ENCODE data around the gene CD302. TPM values are rescaled to one million over a fixed set of nuclear protein-coding genes. Genes with fewer than 3 reads are reported as not detected.

Gene CD302
- total RNA-seq, 1 experiment from 2014 or later = 0.68 TPM

DNA sequence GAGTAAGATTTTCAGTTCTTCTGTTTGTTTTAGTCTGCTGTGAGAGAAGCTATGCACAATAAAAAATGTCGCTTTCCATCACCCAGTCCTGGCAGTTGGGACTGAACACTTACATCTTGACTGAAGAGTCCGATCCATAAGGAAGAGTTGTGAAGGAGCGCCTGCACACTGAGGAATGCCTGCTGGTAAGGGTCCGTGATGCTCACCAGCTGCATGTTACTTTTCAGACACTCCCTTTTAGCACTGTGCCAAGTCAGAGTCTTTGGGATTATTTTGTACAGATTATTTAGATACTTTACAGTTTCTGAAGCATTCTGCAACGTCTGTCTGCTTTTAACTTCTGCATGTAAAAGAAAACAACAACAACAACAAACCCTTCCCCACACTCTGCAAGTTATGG is 42.6 kb upstream of the CD302 start:
- Histone ChIP-seq H3T11ph (ENCODE audit: low read length) (no peak overlapping the region), H3K79me1 (ENCODE audit: insufficient read depth, low read depth, low read length, poor library complexity, severe bottlenecking) (no peaks in the 10 kb centered on the region), H2BK20ac (ENCODE audit: low read depth, low read length, poor library complexity, severe bottlenecking) (no peak overlapping the region), H2AFZ (ENCODE audit: low read length) (no peak overlapping the region), H3K18ac (ENCODE audit: insufficient read length, low read depth, low read length) (no peak overlapping the region), H3K56ac (ENCODE audit: insufficient read length, low read depth, low read length) (no peak overlapping the region), H4K91ac (ENCODE audit: insufficient read length, low read depth, low read length) (no peak overlapping the region), H2BK12ac (ENCODE audit: insufficient read length, low read depth, low read length) (no peak overlapping the region), H3K23me2 (ENCODE audit: insufficient read length, low read depth, low read length, poor library complexity, severe bottlenecking) (no peaks in the 10 kb centered on the region), H3K27me3 (ENCODE audit: insufficient read depth, low read length) (no peaks in the 10 kb centered on the region; the same call in 1 of the 2 replicates), H3K27ac (ENCODE audit: insufficient read length, low read depth, low read length) (no peak overlapping the region), H3K79me2 (ENCODE audit: insufficient read depth, low read length) (no peaks in the 10 kb centered on the region), H3K9me3 (ENCODE audit: control insufficient read depth, low read depth, low read length) (no peaks in the 10 kb centered on the region), H4K20me1 (ENCODE audit: control insufficient read depth, insufficient read depth, insufficient read length) (no peaks in the 10 kb centered on the region), H3K23ac (ENCODE audit: insufficient read length, low read depth, low read length) (no peak overlapping the region), H2BK120ac (ENCODE audit: low read depth, low read length, poor library complexity, severe bottlenecking) (no peak overlapping the region), H4K8ac (replicated peaks; ENCODE audit: insufficient read length, low read depth, low read length) (no peak overlapping the region), H3K9ac (ENCODE audit: extremely low read depth, insufficient read length, low read length) (no peak overlapping the region), H3K4me2 (ENCODE audit: insufficient read depth, insufficient read length, low read length) (no peak overlapping the region), H3K4ac (ENCODE audit: low read depth, low read length) (no peak overlapping the region), H2BK5ac (ENCODE audit: insufficient read length, low read length) (no peak overlapping the region), H4K5ac (ENCODE audit: insufficient read length, low read depth, low read length) (no peak overlapping the region), H2AK5ac (ENCODE audit: insufficient read length, low read length) (no peak overlapping the region), H3K14ac (ENCODE audit: insufficient read depth, low read length) (no peak overlapping the region), H2BK15ac (ENCODE audit: low read depth, low read length) (no peak overlapping the region), H3K4me1 (ENCODE audit: insufficient read depth, low read length) (no peaks in the 10 kb centered on the region)
- Mint-ChIP-seq H3K27me3 (ENCODE audit: low read depth) (peaks cover 25% of the 10 kb centered on the region), H3K4me3 (no peak overlapping the region), H3K4me1 (no peaks in the 10 kb centered on the region), H3K36me3 (ENCODE audit: insufficient read depth in 1 of 3, low read depth in 3 of 3) (no peaks in the 10 kb centered on the region), H3K9me3 (no peaks in the 10 kb centered on the region), H3K27ac (no peak overlapping the region)
- TF ChIP-seq, protein P1, sequence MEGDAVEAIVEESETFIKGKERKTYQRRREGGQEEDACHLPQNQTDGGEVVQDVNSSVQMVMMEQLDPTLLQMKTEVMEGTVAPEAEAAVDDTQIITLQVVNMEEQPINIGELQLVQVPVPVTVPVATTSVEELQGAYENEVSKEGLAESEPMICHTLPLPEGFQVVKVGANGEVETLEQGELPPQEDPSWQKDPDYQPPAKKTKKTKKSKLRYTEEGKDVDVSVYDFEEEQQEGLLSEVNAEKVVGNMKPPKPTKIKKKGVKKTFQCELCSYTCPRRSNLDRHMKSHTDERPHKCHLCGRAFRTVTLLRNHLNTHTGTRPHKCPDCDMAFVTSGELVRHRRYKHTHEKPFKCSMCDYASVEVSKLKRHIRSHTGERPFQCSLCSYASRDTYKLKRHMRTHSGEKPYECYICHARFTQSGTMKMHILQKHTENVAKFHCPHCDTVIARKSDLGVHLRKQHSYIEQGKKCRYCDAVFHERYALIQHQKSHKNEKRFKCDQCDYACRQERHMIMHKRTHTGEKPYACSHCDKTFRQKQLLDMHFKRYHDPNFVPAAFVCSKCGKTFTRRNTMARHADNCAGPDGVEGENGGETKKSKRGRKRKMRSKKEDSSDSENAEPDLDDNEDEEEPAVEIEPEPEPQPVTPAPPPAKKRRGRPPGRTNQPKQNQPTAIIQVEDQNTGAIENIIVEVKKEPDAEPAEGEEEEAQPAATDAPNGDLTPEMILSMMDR (conservative IDR thresholded peaks at IDR 0.05) = no peak
- no CpG with 5 or more reads among the region's 5 CpGs for WGBS (ENCODE audit: extremely low coverage, insufficient read length, low lambda C conversion rate)
- DNase-seq = no peak
